Placental pericyte (primary cell): ENCODE results near the gene COL4A4. TPM values are rescaled to one million over a fixed set of nuclear protein-coding genes. Genes with fewer than 3 reads are reported as not detected.

Source experiments
- small RNA-seq: library from RNA; depleted of rRNA; stranded (forward); fragments of <200 nt; gene quantifications from one replicate; pipeline ENCODE3, GENCODE V24; 2012; ENCODE audit warnings: low replicate concordance
- total RNA-seq: library from RNA; depleted of rRNA; stranded (reverse); fragments of >200 nt; gene quantifications from 2 replicates; pipeline ENCODE4 v1.2.3, GENCODE V29; 2012

Gene COL4A4
- total RNA-seq, result 0.14 and 0.22 TPM in 2 replicates

GRCh38 chr2:227163998-227164762 lies at the start of gene COL4A4, which contains the start of gene COL4A3:
Gene COL4A4, minus strand, starts transcription at chr2:227164205. Its CDS starts 16,722 bp downstream, at chr2:227147483.
Gene COL4A3, plus strand, starts transcription at chr2:227164624. Its CDS starts 103 bp downstream, at chr2:227164727.

Small RNA genes within 50 kb of the gene (small RNA-seq; reads per million reads assigned to genes)
- not detected for gene RF00554

Other genes with a start within 250 kb of the COL4A4 start
- under 0.01 TPM in 1 of 2 replicates, not detected in the other for gene COL4A3, start 419 bp upstream of the COL4A4 start, total RNA-seq
- 55.5 and 70.5 TPM in 2 replicates for gene MFF, start 161.0 kb upstream of the COL4A4 start, total RNA-seq
- not detected in 2 replicates for gene TM4SF20, start 215.1 kb upstream of the COL4A4 start, total RNA-seq
- not detected in 2 replicates for gene SCYGR1, start 223.7 kb upstream of the COL4A4 start, total RNA-seq